Vagina (tissue), 2 donors: Measurements from ENCODE around the gene MEIS1. TPM values are rescaled to one million over a fixed set of nuclear protein-coding genes. Genes with fewer than 3 reads are reported as not detected.

Experiments used
- DNase-seq, 2 donors: peaks; one replicate each; pipeline ENCODE4 v3.0.0-alpha.2; 2017; ENCODE audit errors: extremely low spot score in 2 of 2
- H3K27ac ChIP-seq: fragments of 200-600 bp; sonication (generic); one replicate; pipeline ENCODE4 v1.5.1; 2019
- H3K27me3 ChIP-seq: fragments of 200-600 bp; sonication (generic); one replicate; pipeline ENCODE4 v1.5.1; 2019
- H3K36me3 ChIP-seq, 2 donors: fragments of 200-600 bp; sonication (generic); one replicate each; pipeline ENCODE4 v1.5.1; 2017 to 2019
- H3K4me1 ChIP-seq: fragments of 200-600 bp; sonication (generic); one replicate; pipeline ENCODE4 v1.5.1; 2019
- H3K4me3 ChIP-seq, 2 donors: fragments of 200-600 bp; sonication (generic); 1 replicate in 1 of 2; 2 replicates in 1 of 2; pipeline ENCODE4 v1.5.1; 2016 to 2019
- H3K9me3 ChIP-seq: fragments of 200-600 bp; sonication (generic); one replicate; pipeline ENCODE4 v1.5.1; 2019
- POLR2A ChIP-seq, 2 donors: fragments of 450-650 bp; IDR thresholded peaks; one replicate each; pipeline ENCODE4 v1.6.1; 2017; ENCODE audit warnings: antibody characterized with exemption in 2 of 2, mild to moderate bottlenecking in 2 of 2, moderate library complexity in 2 of 2
- POLR2AphosphoS5 ChIP-seq, 2 donors: sonication (generic); formaldehyde crosslinking; IDR thresholded peaks; one replicate each; pipeline ENCODE4 v1.9.0; 2017; ENCODE audit warnings: antibody characterized with exemption in 2 of 2, mild to moderate bottlenecking in 2 of 2, low read depth in 1 of 2; ENCODE audit not compliant: insufficient read depth in 1 of 2
- intact Hi-C: fragments of 100-400 bp; cut with DNase I; formaldehyde crosslinking; loops from one replicate; pipeline ENCODE4 v1.15.1; 2023
- total RNA-seq: library from RNA; depleted of rRNA; stranded (reverse); fragments of >200 nt; gene quantifications from one replicate; pipeline ENCODE4 v1.2.3, GENCODE V29; 2016
- TF ChIP-seq, protein P1 (sequence below), 3 experiments: fragments of 450-650 bp in 2 of 3; fragments of 200-600 bp in 1 of 3; sonication (generic) in 1 of 3; IDR thresholded peaks; one replicate each; pipeline ENCODE4 v1.5.1; 2017 to 2019; ENCODE audit warnings: antibody characterized with exemption in 3 of 3, mild to moderate bottlenecking in 2 of 3, moderate library complexity in 2 of 3

MEIS1 gene
- total RNA-seq, 1 donor from 2014 or later = 80.5 TPM

DNA sequence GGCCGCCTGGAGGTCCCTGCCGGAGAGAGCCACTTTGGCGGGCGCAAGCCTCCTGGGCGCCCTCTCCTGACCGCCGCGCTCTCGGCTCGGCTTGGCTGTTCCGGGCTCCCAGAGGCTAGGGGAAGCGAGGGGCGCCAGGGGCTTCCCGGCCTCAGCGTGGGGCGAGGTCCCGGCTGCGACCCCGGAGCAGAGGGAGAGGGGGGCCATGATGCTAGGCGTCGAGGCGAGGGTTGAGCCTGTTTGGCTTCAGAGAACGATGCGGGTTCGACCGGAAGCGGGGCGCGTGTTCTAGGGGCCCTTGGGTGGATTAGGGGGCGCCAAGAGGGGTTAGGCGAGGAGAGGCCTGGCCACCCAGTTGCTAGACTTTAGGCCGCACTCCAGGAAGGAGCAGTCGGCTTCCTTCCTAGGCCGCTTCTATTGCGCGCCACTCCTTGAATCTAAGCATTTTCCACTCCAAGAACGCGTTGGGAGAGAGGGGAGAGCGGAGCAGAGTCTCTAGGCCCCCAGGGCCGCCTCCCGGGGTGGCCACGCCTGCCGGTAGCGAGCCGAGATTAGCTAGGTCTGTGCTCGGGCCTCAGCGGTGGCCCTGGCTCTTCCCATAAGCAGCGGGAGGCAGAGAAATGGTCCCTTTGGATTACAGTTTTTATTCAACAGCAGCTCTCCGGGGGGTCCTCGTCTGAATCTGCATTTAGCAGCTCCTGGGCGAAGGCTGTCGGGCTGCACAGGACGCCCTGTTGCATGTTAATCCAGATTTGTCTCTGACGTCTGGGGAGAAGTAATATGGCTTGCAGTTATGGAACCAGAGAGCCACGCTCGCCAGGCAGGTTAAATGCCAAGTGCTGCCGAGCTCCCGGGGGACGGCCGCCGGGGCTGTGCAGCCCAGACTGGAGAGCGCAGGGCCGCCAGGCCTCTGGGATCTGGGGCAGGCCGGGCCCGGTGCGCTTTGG is 11.3 kb downstream of the MEIS1 start:
- Histone ChIP-seq H3K36me3 (peaks cover 0 to 4% of the 10 kb centered on the region in 2 donors), H3K27ac (peak overlapping the region; percentile 98), H3K9me3 (no peaks in the 10 kb centered on the region), H3K27me3 (no peaks in the 10 kb centered on the region), H3K4me3 (peak overlapping the region; percentile 63 to 77), H3K4me1 (peaks cover 46% of the 10 kb centered on the region)
- intact Hi-C loops = no loop called here
- TF ChIP-seq POLR2AphosphoS5 (IDR thresholded peaks at IDR 0.05; ENCODE audit: insufficient read depth in 1 of 2, low read depth in 1 of 2) (peak in 1 of 2 donors; percentile 69), POLR2A (IDR thresholded peaks at IDR 0.05) (no peak)
- DNase-seq = peak in 1 of 2 donors; percentile 87

DNA sequence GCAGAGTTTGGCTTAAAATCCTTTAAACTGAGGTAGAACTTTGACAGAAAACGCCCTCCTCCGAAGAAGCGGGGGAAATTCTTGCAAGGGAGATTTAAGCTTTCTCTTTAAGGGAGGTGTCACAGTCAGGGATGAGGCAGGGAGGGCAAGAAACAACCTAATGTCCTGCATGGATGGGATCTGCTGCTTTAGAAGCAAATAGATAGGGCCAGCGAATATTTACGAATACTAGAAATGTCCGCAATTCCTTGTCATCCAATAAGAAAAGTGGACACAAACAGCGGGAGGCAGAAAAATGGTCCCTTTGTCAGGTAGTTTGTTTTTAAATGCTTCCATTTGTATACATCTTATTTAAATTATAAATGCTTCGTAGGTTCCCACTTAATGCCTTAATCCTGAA is 12.0 kb downstream of the MEIS1 start:
- H3K27me3 ChIP-seq = no peaks in the 10 kb centered on the region
- peaks cover 0 to 4% of the 10 kb centered on the region in 2 donors for H3K36me3 ChIP-seq
- peak overlapping the region; percentile 63 to 77 for H3K4me3 ChIP-seq
- peaks cover 53% of the 10 kb centered on the region for H3K4me1 ChIP-seq
- intact Hi-C loops = no loop called here
- TF ChIP-seq, protein P1, sequence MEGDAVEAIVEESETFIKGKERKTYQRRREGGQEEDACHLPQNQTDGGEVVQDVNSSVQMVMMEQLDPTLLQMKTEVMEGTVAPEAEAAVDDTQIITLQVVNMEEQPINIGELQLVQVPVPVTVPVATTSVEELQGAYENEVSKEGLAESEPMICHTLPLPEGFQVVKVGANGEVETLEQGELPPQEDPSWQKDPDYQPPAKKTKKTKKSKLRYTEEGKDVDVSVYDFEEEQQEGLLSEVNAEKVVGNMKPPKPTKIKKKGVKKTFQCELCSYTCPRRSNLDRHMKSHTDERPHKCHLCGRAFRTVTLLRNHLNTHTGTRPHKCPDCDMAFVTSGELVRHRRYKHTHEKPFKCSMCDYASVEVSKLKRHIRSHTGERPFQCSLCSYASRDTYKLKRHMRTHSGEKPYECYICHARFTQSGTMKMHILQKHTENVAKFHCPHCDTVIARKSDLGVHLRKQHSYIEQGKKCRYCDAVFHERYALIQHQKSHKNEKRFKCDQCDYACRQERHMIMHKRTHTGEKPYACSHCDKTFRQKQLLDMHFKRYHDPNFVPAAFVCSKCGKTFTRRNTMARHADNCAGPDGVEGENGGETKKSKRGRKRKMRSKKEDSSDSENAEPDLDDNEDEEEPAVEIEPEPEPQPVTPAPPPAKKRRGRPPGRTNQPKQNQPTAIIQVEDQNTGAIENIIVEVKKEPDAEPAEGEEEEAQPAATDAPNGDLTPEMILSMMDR (IDR thresholded peaks at IDR 0.05) = no peak
- TF ChIP-seq POLR2AphosphoS5 (IDR thresholded peaks at IDR 0.05; ENCODE audit: insufficient read depth in 1 of 2, low read depth in 1 of 2) (no peak), POLR2A (IDR thresholded peaks at IDR 0.05) (no peak)
- H3K9me3 ChIP-seq = no peaks in the 10 kb centered on the region
- no peak for DNase-seq
- H3K27ac ChIP-seq = peak overlapping the region; percentile 98

DNA sequence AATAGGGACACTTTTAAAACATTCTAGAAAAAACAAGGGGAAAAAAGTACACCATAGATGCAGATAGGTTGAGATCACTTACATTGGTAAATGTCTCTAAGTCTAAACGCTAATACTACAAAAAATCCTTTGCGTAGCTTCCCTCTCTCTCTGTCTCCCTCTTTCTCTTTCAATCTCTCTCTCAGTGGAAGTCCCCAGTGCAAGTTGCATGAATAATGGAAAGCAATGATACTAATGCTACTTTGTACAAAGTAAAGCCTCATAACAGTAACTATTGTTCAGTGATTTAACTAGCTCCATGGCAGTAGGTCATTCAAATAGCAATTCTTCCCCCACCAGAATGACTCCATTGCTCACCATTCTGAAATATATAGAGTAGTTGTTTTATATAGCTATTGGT is 12.8 kb downstream of the MEIS1 start:
- Histone ChIP-seq H3K4me1 (peaks cover 60% of the 10 kb centered on the region), H3K36me3 (peaks cover 0 to 4% of the 10 kb centered on the region in 2 donors), H3K27me3 (no peaks in the 10 kb centered on the region), H3K4me3 (peak overlapping the region; percentile 63 to 77), H3K9me3 (no peaks in the 10 kb centered on the region), H3K27ac (peak overlapping the region; percentile 98)
- TF ChIP-seq POLR2A (IDR thresholded peaks at IDR 0.05) (no peak), POLR2AphosphoS5 (IDR thresholded peaks at IDR 0.05; ENCODE audit: insufficient read depth in 1 of 2, low read depth in 1 of 2) (no peak)
- TF ChIP-seq, protein P1 (IDR thresholded peaks at IDR 0.05) = no peak
- DNase-seq = no peak
- intact Hi-C loops = no loop called here

DNA sequence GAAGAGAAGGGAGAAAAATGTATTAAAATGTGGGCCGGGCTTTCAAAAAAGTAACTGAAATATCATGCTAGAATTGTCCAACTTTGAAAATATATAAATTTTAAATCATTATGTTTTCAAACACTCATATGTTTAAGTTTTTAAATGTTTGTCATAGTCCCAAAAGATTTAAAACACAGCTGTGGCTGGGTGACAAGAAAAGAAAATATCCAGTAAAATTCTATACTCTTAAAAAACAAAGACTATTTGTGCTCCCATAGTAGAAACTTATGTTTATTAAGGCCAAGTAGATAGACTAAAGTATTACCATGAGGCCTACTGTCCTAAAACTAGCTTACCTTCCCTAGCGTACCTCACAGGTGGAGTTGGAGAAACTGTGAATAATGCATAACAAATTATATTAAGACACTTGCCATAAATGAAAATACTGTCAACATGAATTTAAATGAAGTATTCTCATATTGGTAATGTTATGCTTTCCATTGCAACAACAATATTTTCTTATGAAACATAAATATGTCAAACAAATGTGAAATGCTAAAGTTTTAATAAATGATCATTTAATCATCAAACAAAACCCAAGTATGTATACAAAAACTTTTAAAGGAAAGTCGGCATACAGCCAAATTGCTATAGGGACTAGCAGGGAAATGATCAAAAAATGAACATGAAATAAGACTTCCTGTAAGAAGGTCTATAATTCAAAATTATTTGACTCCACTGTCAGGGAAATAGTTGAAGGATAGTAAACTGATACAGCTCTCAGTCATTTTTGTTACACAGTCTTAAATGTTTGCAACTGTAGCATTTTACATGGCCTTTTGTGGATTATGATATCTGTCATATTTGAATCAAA is 13.4 kb downstream of the MEIS1 start:
- no peaks in the 10 kb centered on the region for H3K9me3 ChIP-seq
- TF ChIP-seq POLR2AphosphoS5 (IDR thresholded peaks at IDR 0.05; ENCODE audit: insufficient read depth in 1 of 2, low read depth in 1 of 2) (no peak), POLR2A (IDR thresholded peaks at IDR 0.05) (no peak)
- TF ChIP-seq, protein P1 (IDR thresholded peaks at IDR 0.05) = no peak
- H3K4me1 ChIP-seq = peaks cover 58% of the 10 kb centered on the region
- no peaks in the 10 kb centered on the region for H3K36me3 ChIP-seq
- peak overlapping the region; percentile 63 to 77 for H3K4me3 ChIP-seq
- H3K27me3 ChIP-seq = no peaks in the 10 kb centered on the region
- H3K27ac ChIP-seq = peak overlapping the region; percentile 98
- DNase-seq = no peak
- intact Hi-C loops = no loop called here

DNA sequence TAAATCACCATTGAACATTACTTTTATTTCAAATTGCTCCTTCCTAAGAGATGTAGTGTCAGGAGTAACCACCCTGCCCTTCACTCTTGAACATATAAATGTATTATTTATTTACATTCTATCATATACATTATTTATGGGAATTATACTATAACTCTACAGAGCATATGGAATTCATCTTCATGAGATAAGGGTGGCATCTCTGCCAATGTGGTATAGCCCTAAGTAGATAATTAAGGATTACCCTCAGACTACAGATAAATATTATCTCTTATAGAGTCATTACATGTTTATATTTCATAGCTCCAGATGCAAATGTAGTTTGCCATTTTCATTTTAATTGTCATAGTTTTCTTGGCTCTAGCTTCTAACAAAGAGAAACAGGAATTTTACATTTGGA is 17.3 kb downstream of the MEIS1 start:
- H3K4me1 ChIP-seq = peaks cover 68% of the 10 kb centered on the region
- H3K27ac ChIP-seq = peak overlapping the region; percentile 25
- no peak for DNase-seq
- H3K4me3 ChIP-seq = no peak overlapping the region
- TF ChIP-seq POLR2A (IDR thresholded peaks at IDR 0.05) = no peak
- TF ChIP-seq, protein P1 (IDR thresholded peaks at IDR 0.05) = no peak
- no peaks in the 10 kb centered on the region for H3K27me3 ChIP-seq
- intact Hi-C loops = no loop called here
- no peaks in the 10 kb centered on the region for H3K36me3 ChIP-seq
- no peaks in the 10 kb centered on the region for H3K9me3 ChIP-seq
